ENCODE results near the gene APOBEC3C.
"Not testable (repeated sequence)": the region's sequence is repeated elsewhere in the genome, so short reads cannot be mapped to it uniquely, and the experiment has no call there.

APOBEC3C gene

DNA sequence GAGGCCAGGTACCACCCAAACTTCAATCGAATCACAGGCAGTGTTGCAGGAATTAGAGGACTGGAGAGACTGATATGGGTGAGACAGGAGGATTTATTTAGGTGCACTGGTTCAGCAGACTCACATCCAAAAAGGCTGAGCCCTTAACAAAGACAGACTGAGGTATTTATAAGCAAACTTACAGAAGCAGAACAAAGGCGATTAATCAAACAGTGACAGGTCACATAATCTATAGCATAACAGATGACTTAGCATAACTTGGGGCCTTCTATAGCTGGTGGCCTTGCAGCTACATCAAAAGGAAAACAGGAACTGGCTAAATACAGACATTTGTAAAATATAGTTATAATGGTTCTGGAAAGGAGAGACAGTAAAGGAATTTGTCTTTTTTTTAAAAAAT is 29.8 kb upstream of the APOBEC3C start:
- no peak for DNase-seq

DNA sequence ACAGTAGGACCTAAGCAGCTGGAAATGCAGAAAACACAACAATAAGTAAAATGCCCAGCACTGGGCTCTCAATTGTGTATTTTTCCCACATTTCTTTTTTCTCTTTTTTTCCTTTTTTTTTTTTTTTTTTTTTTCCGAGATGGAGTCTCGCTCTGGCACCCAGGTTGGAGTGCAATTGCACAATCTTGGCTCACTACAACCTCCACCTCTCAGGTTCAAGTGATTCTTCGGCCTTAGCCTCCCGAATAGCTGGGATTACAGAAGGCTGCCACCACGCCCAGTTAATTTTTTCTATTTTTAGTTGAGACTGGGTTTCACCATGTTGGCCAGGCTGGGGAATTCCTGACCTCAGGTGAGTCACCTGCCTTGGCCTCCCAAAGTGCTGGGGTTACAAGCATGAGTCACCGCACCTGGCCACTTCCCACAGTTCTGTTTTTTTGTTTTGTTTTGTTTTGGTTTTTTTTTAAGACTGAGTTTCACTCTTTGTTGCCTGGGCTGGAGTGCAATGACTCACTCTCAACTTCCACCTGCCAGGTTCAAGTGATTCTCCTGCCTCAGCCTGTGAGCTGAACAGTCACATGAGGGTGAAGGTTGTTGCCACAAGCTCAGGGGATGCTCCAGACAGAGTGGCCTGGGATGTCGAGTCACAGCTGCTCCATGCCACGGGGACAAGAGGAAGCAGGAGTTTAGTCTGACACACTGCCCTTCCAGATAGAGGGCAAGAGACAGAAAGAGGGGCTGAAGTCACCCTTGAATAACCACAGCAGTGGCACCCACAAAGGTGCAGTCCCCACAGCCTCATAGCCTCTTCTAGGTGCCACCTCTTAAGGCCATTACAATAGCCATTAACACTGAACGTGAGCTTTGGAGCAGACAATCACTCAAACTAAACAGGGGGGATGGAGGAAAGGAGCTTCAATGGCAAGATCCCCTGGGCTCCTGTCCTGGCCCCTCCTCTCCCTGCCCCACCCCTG is 29.0 kb upstream of the APOBEC3C start:
- DNase-seq, result peak; percentile 91

DNA sequence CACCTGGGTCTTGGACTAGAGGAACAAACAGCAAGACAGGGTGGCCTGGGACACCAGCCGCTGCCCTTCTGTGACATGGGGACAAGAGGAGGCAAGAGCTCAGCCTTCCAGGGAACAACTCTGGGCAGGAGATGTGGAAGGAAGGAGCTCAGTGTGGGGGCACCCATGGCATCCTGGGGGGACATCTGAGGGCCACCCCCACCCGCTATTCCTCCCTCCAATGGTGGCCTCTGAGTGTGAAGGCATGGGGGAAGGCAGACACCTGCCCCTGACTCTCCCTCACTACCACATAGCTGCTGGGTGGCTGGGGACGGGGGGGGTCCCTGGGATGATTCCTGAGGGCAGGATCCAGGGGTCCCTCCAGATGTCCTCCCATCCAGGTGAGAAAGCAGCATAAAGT is 27.4 kb upstream of the APOBEC3C start:
- DNase-seq, result no peak

DNA sequence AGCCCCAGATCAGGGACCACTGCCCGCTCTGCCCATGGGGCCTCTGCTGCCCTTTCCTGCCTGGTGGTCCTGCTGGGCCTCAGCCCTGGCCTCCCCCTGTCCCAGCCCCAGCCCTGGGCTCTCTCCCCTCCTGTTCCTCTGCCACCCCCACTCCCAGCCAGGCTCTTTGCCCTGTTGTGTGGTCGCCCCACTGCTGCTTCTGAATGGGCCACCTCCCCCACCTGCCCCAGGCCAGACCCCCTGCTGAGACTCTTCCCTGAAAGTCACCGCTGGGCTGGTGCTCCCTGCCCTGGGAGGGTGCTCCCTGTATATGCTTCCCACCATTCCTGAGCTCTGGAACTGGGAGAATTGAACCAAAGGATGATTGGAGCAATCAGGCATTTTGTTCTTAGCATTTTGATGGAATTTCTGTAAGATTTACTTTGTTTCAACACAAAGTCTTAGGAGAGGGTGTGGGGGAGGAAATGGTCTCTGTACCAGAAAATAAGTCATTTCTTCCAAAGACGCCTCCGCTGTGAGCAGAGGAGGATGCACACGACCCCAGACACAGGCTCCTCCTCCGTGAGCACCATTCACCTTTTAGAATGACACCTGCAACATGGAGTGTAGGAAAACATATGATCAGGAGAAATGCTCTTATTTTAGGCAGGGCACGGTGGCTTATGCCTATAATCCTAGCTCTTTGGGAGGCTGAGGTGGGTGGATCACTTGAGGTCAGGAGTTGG is 26.7 kb upstream of the APOBEC3C start:
- DNase-seq, result no peak

DNA sequence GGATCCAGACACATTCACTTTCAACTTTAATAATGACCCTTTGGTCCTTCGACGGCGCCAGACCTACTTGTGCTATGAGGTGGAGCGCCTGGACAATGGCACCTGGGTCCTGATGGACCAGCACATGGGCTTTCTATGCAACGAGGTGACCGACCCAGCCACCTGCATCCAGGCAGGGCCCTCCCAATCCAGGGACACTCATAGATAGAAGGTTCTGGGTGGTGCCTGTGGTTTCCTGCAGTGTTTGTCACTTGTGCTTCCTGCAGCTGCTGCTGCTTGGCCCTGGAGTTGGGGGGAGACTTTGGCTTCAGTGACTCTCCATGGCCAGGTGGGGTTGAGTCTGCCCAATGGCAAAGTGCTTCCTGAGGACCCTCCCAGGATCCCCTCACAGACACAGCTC is 24.6 kb upstream of the APOBEC3C start:
- DNase-seq, result peak; percentile 32

DNA sequence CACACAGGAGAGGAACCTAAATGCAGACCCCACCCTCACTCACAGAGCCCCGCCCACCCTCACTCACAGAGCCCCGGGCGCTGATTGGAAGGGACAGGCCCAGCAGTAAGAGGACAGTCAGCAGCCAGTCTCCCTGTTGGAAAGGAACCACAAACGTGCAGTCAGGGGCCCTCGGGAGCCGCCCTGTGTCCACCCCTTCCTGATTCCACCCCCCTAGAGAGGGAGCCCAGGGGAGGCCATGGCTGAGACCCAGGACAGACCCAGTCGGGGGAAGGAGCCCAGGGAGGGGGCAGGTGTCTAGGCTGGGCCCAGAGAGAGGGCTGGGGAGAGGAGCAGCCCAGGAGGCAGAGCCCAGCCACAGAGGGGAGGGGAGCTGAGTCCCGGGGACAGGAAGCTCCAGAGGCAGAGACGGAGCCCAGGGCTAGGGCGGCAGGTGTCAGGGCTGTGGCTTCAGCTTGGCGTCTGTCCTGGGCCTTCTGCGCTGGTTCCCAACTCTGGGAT is 21.1 kb upstream of the APOBEC3C start:
- not testable (repeated sequence) for DNase-seq

DNA sequence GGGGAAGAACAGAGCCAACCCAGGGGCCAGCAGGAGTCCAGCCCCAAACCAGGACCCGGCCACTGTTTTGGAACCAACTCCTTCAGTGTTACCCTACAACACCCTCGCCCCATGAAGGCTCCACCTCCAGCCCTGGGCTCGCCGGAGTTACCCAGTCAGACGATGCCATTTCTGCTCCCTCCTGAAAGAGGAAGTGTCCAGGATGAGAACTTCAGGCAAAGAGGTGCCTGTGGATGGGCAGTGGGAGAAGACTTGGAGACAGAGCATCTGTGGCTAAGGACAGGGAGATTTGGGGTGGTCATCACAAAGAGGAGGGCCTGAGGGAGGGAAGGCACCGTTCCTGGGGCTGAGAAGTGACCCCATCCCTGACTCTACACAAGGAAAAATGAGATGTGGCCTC is 18.0 kb upstream of the APOBEC3C start:
- no peak for DNase-seq

DNA sequence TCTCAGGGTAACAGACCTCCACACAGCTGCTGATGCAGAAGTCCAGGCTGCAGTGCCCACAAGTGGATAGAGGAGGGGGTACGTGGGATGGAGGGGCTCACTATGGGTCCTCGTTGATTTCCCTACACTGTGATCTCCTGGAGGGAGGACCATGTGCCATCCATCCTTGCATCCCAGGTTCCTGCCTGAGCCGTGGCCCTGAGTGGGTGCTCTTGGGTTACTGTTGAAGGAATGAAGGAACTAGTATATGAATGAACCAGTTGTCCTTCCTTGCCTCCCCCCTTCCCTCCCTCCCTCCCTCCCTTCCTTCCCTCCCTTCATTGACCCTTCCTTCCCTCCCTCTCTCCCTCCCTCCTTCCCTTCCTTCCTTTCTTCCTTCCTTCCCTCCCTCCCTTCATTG is 16.5 kb upstream of the APOBEC3C start:
- DNase-seq, result no peak

DNA sequence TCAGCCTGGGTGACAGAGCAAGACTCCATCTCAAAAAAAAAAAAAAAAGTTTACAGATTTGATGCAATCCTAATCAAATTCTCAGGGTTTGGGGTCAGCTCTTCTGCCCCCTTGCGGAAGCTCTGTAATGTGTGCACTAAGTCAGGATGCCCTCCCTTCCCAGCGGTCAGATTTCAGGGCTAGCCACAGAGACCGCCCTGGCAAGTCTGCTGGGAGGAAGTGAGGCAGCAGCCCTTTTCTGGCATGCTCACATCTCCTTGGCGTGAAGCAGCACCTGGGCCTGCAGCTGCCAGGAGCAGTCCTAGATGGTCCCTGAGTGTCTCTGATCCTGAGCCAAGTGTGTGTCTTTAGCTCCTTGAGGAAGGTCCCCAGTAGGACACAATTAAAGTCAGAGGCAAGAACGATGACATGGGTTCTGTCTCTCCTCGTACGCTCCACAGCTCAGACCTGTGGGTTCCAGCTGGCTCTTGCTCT is 10.9 kb upstream of the APOBEC3C start:
- peak; percentile 85 for DNase-seq

DNA sequence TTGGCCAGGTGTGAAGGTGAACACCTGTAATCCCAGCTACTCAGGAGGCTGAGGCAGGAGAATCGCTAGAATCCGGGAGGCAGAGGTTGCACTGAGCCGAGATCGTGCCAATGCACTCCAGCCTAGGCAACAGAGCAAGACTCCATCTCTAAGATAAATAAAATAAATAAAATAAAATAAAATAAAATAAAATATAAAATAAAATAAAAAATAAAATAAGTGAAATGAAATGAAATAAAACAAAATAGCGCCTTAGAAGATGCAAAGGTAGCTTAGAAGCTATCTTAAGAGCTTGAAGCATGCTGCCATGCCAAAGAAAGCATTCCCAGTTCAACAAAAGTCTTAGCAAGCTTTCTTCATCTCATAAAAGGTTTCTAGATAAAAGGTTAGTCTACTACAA is 6.9 kb upstream of the APOBEC3C start:
- DNase-seq, result no peak

DNA sequence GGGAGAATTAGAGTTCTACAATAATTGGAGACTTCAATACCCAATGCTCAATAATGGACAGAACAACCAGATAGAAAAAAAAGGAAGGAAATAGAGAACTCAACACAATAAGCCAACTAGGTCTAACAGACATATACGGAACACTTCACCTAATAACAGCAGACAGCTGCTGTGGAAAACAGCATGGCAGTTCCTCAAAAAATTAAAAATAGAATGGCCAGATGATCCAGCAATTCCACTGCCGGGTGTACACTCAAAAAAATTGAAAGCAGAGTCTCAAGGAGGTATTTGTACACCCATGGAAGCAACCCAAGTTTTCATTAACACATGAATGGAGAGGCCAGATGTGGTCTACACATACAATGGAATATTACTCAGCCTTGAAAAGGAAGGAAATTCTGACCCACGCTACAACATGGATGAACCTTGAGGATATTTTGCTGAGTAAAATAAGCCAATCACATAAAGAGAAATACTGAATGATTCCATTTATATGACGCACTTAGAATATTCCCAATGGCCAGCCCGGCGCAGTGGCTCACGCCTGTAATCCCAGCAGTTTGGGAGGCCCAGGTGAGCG is 5.7 kb upstream of the APOBEC3C start:
- not testable (repeated sequence) for DNase-seq

DNA sequence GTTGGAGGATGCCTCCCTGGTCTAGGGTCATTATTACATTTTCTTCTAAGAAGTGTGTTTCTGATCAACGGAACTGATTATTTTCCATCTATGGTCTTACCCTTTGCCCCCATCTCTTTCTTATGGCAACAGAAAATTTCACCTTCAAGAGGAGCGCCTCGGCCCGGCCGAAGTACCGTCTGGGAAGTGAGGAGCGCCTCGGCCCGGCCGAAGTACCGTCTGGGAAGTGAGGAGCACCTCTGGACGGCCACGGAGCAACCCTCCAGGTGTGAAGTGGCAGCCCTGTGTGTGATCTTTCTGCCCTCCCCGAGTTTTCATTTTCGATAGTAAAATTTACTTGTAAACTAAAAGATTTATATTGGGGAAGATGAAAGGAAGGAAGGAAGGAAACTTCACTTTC is 3.1 kb upstream of the APOBEC3C start:
- no peak for DNase-seq

DNA sequence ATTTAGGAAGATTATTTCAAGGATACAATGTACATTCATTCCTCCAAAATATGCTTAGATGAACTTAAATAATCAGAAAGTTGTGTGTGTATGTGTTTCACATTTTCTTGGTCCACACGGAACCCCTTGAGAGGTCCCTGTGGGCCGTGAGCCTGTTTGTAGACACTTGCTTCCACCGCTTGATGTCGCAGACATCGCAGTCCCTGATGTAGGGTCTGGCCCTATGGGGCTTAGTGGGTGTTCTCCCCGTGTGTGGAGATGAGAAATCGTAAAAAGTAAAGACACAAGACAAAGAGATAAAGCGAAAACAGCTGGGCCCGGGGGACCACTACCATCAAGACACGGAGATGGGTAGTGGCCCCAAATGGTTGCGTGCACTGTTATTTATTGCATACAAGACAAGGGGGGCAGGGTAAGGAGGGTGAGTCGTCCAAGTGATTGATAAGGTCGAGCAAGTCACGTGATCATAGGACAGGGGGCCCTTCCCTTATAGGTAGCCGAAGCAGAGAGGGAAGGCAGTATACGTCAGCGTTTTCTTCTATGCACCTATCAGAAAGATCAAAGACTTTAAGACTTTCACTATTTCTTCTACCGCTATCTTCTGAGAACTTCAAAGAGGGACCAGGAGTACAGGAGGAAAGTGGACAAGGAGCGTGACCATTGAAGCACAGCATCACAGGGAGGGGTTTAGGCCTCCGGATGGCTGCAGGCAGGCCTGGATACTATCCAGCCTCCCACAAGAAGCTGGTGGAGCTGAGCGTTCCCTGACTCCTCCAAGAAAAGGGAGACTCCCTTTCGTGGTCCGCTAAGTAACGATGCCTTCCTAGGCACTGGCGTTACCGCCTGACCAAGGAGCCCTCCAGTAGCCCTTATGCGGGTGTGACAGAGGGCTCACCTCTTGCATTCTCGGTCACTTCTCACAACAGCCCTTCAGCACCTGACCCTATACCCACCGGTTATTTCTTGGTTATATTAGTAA is 1.2 kb upstream of the APOBEC3C start:
- no peak for DNase-seq

DNA sequence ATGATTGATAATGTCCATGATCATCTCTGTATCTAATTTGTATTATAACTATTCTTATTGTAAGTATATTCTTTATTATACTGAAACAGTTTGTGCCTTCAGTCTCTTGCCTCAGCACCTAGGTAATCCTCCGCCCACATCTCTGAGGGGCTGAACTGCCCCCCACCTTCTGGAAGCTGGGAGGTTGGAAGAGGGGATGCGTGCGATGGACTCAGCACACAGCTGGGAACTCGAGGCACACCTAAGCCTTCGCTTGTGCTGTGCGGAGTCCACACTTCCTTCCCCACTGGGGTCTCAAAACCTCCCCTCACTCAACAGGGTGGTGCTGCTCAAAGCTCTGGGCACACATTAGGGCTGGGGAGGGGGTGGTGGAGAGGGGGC is 506 bp upstream of the APOBEC3C start:
- not testable (repeated sequence) for DNase-seq

DNA sequence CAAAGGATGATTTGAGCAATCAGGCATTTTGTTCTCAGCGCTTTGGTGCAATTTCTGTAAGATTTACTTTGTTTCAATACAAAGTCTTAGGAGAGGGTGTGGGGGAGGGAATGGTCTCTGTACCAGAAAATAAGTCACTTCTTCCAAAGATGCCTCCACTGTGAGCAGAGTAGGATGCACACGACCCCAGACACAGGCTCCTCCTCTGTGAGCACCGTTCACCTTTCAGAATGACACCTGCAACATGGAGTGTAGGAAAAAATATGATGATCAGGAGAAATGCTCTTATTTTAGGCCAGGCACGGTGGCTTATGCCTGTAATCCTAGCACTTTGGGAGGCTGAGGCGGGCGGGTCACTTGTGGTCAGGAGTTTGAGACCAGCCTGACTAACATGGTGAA is 665 bp downstream of the APOBEC3C start:
- not testable (repeated sequence) for DNase-seq

DNA sequence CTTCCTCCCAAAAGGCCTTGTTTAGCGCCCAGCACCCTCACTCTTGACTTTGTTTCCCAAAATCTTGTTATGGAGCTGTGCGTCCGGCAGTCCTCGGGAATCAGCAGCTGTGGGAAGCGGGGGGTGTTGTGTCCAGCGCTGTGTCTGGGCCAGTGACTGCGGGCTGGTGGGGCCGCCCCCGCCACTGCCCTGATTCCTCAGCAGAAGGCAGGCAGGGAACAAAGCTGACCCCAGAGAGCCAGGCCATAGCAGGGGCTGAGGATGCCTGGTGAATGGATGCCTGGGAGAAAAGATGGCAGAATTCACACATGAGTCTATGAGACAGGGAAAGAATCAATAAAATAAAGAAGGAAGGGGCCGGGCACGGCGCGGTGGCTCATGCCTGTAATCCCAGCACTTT is 2.5 kb downstream of the APOBEC3C start:
- no peak for DNase-seq

DNA sequence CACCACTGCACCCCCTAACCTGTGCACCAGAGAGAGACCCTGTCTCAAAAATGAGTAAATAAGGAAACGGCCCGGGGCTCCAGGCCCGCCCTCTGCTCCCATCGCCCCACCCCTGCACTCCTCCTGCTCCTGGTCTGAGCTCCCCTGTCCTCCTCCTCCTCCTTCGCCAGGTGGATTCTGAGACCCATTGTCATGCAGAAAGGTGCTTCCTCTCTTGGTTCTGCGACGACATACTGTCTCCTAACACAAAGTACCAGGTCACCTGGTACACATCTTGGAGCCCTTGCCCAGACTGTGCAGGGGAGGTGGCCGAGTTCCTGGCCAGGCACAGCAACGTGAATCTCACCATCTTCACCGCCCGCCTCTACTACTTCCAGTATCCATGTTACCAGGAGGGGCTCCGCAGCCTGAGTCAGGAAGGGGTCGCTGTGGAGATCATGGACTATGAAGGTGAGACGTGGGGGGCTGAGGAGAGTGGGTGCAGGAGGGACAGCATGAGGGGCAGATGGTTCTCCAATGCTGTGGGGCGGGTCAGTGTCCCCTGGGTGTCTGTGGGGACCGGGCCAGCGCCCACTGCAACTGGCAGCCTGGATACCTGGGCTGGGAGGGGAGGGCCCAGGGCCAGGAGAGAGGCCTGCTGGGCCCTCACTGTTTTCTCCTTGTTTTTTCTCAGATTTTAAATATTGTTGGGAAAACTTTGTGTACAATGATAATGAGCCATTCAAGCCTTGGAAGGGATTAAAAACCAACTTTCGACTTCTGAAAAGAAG is 3.7 kb downstream of the APOBEC3C start:
- no peak for DNase-seq

DNA sequence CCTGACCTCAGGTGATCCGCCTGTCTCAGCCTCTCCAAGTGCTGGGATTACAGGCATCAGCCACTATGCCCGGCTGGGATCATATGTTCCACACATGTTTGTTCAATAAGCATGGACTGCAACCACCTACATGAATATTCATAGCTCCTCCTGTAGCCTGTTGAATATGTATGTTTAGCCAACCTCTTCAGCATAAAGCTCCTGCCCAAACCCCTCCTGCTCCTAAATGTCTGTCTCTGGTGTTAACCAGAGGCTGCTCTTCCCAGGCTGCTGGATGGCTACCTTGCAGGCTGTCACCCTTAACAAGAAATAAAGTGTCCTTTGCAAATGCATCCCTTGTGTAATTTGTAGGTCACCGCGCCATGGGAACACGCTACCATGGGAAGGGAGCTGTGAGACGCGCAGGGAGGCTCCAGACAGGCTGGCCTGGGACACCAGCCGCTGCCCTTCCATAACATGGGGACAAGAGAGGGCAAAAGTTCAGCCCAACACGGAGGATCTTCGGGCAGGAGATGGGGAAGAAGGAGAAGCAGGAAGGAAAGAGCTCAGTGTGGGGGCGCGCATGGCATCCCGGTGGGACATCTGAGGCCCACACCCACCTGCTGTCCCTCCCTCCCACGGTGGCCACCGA is 6.1 kb downstream of the APOBEC3C start:
- not testable (repeated sequence) for DNase-seq

DNA sequence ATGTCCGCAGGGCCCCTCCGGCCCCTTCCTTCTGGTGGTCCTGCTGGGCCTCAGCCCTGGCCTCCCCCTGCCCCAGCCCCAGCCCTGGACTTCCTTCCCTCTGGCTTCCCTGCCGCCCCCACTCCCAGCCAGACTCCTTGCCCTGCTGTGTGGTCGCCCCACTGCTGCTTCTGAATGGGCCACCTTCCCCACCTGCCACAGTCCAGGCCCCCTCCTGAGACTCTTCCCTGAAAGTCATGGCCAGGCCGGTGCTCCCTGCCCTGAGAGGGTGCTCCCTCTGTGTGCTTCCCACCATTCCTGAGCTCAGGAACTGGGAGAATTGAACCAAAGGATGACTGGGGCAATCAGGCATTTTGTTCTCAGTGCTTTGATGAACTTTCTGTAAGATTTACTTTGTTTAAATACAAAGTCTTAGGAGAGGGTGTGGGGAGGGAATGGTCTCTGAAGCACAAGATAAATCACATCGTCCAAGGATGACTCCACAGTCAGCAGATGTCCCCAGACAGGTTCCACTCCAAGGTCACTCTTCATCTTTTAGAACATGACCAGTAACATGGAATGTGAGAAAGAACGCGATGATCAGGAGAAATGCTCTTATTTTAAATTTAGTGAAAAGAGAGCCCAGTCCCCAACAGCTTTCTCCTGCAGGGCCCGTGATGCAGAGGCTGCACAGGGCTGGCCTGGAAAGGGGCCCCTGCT is 7.6 kb downstream of the APOBEC3C start:
- DNase-seq, result no peak

All from CD4-positive, alpha-beta T cell treated with Interleukin-17A for 1 hour (primary cell).